ENCODE data around the gene FAM241B. TPM values are rescaled to one million over a fixed set of nuclear protein-coding genes. Genes with fewer than 3 reads are reported as not detected.

FAM241B gene
- total RNA-seq, 1 experiment from 2014 or later, result 18.0 TPM

DNA sequence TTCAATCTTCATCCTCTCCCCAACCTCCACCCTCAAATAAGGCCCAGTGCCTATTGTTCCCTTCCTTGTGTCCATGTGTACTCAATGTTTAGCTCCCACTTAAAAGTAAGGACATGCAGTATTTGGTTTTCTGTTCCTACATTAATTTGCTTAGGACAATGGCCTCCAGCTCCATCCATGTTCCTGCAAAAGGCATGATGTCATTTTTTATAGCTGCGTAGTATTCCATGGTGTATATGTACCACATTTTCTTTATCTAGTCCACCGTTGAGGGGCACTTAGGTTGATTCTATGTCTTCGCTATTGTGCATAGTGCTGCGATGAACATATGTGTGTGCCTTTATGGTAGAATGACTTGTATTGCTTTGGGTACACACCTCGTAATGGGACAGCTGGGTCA, 49.6 kb upstream of the FAM241B start:
- intact Hi-C loops (cut with micrococcal nuclease), result no loop called here

More for the DNA sequence above, 49.6 kb upstream of the FAM241B start:
- no TSS peak for BruUV-seq (replicated peaks)
- RAD21 ChIA-PET (ENCODE audit: low non-redundant PET in 1 of 2, low total read pairs in 2 of 2, uncharacterized antibody in 2 of 2, unreplicated experiment in 2 of 2), result no interaction called here
- TF ChIP-seq ZNF274 (IDR thresholded peaks at IDR 0.05; ENCODE audit: low read depth, low read length) (no peak), POLR2AphosphoS5 (IDR thresholded peaks at IDR 0.05; ENCODE audit: low read depth, low read length) (no peak), CTCF (IDR thresholded peaks at IDR 0.05 in 2 of 3, conservative IDR thresholded peaks at IDR 0.05 in 1 of 3; ENCODE audit: borderline replicate concordance in 1 of 3, insufficient read depth in 1 of 3, low read depth in 2 of 3, low read length in 2 of 3) (no peak), POLR2A (IDR thresholded peaks at IDR 0.05; ENCODE audit: borderline replicate concordance, extremely low read depth, insufficient read depth, insufficient read length) (no peak), SRF (IDR thresholded peaks at IDR 0.05; ENCODE audit: low read depth) (no peak), EZH2phosphoT487 (IDR thresholded peaks at IDR 0.05; ENCODE audit: borderline replicate concordance) (no peak), YY1 (IDR thresholded peaks at IDR 0.05; ENCODE audit: extremely low read depth, insufficient replicate concordance, low read depth, low read length) (no peak), EGR1 (IDR thresholded peaks at IDR 0.05; ENCODE audit: low read depth) (no peak), JUND (IDR thresholded peaks at IDR 0.05) (no peak), MAX (IDR thresholded peaks at IDR 0.05) (no peak)
- TF ChIP-seq, protein P1, sequence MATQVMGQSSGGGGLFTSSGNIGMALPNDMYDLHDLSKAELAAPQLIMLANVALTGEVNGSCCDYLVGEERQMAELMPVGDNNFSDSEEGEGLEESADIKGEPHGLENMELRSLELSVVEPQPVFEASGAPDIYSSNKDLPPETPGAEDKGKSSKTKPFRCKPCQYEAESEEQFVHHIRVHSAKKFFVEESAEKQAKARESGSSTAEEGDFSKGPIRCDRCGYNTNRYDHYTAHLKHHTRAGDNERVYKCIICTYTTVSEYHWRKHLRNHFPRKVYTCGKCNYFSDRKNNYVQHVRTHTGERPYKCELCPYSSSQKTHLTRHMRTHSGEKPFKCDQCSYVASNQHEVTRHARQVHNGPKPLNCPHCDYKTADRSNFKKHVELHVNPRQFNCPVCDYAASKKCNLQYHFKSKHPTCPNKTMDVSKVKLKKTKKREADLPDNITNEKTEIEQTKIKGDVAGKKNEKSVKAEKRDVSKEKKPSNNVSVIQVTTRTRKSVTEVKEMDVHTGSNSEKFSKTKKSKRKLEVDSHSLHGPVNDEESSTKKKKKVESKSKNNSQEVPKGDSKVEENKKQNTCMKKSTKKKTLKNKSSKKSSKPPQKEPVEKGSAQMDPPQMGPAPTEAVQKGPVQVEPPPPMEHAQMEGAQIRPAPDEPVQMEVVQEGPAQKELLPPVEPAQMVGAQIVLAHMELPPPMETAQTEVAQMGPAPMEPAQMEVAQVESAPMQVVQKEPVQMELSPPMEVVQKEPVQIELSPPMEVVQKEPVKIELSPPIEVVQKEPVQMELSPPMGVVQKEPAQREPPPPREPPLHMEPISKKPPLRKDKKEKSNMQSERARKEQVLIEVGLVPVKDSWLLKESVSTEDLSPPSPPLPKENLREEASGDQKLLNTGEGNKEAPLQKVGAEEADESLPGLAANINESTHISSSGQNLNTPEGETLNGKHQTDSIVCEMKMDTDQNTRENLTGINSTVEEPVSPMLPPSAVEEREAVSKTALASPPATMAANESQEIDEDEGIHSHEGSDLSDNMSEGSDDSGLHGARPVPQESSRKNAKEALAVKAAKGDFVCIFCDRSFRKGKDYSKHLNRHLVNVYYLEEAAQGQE (IDR thresholded peaks at IDR 0.05; ENCODE audit: low read depth), result no peak
- Histone ChIP-seq H4K20me1 (ENCODE audit: insufficient read depth) (no peaks in the 10 kb centered on the region), H3K9me3 (ENCODE audit: control insufficient read depth in 1 of 2, insufficient read depth in 1 of 2, low read depth in 1 of 2, low read length in 2 of 2) (no peaks in the 10 kb centered on the region), H3K9me2 (ENCODE audit: insufficient read depth) (no peaks in the 10 kb centered on the region), H3K9ac (ENCODE audit: low read length) (no peak overlapping the region), H3K4me2 (ENCODE audit: low read length) (no peak overlapping the region), H3K4me3 (replicated peaks in 1 of 2; ENCODE audit: low read depth in 1 of 2, low read length in 2 of 2) (no peak overlapping the region), H3K79me2 (ENCODE audit: insufficient read depth, low read length) (no peaks in the 10 kb centered on the region), H3K36me3 (ENCODE audit: control insufficient read depth in 1 of 2, insufficient read depth in 2 of 2, low read length in 2 of 2) (no peaks in the 10 kb centered on the region), H3K4me1 (ENCODE audit: control insufficient read depth in 1 of 2, insufficient read depth in 2 of 2, low read length in 2 of 2) (no peaks in the 10 kb centered on the region), H3K27ac (ENCODE audit: low read depth, low read length) (no peak overlapping the region), H2AFZ (ENCODE audit: low read depth, low read length, poor library complexity, severe bottlenecking) (no peak overlapping the region), H3K27me3 (ENCODE audit: insufficient read depth, low read length) (peaks cover 21% of the 10 kb centered on the region)
- ATAC-seq (no peak), DNase-seq (ENCODE audit: low read depth, low spot score) (no peak)
- POLR2A ChIA-PET, result no interaction called here
- CTCF ChIA-PET, result no interaction called here

Data from HCT116 (cell line).